ENCODE results near the gene ARRDC1. TPM values are rescaled to one million over a fixed set of nuclear protein-coding genes. Genes with fewer than 3 reads are reported as not detected.

Gene ARRDC1
- total and polyA plus RNA-seq, 3 experiments from 2014 or later = 30.8 to 54.4 (median 35.2) TPM

DNA sequence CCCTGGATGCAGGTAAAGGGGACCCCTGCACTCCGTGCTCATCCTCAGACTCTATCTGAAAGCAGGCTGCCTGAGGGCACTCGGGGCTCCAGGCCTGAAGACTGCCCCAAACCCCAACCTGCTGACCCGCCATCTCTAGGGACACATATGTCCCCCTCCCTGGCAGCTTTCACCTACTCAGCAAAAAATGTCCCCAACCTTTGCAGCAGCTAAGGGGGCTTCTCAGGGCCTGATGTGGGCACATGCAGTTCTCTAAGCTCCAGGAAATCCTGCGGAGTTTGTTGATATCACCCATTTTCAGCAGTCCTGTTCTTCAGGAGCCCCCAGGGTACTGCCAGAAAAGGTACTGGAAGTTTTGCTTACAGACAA lies 24.5 kb upstream of the ARRDC1 start:
- peaks cover 19 to 26% (median 22%) of the 10 kb centered on the region in 3 donors for H3K4me1 Mint-ChIP-seq
- Histone ChIP-seq H3K27me3 (ENCODE audit: insufficient read depth, low read length, poor library complexity, severe bottlenecking) (no peaks in the 10 kb centered on the region), H3K9me3 (ENCODE audit: low read length) (no peaks in the 10 kb centered on the region), H3K36me3 (ENCODE audit: insufficient read depth, low read length) (peaks cover 4% of the 10 kb centered on the region), H3K27ac (ENCODE audit: low read depth, low read length) (no peak overlapping the region), H3K4me3 (ENCODE audit: low read length) (no peak overlapping the region), H3K4me1 (ENCODE audit: insufficient read depth, low read length) (peaks cover 23% of the 10 kb centered on the region)
- no peak overlapping the region for H3K27ac Mint-ChIP-seq
- peaks cover 0 to 45% (median under 1%) of the 10 kb centered on the region in 3 donors for H3K36me3 Mint-ChIP-seq
- H3K27me3 Mint-ChIP-seq = peaks cover 0 to 3% of the 10 kb centered on the region in 2 donors
- no peak for DNase-seq
- no peak overlapping the region for H3K4me3 Mint-ChIP-seq
- POLR2A ChIA-PET = no interaction called here
- CTCF ChIA-PET = interaction anchor here (1.0 kb wide), 1 partner anchor 20 kb away, joined by 3 read pairs; no protein-coding TSS in a partner anchor
- H3K9me3 Mint-ChIP-seq = no peaks in the 10 kb centered on the region

DNA sequence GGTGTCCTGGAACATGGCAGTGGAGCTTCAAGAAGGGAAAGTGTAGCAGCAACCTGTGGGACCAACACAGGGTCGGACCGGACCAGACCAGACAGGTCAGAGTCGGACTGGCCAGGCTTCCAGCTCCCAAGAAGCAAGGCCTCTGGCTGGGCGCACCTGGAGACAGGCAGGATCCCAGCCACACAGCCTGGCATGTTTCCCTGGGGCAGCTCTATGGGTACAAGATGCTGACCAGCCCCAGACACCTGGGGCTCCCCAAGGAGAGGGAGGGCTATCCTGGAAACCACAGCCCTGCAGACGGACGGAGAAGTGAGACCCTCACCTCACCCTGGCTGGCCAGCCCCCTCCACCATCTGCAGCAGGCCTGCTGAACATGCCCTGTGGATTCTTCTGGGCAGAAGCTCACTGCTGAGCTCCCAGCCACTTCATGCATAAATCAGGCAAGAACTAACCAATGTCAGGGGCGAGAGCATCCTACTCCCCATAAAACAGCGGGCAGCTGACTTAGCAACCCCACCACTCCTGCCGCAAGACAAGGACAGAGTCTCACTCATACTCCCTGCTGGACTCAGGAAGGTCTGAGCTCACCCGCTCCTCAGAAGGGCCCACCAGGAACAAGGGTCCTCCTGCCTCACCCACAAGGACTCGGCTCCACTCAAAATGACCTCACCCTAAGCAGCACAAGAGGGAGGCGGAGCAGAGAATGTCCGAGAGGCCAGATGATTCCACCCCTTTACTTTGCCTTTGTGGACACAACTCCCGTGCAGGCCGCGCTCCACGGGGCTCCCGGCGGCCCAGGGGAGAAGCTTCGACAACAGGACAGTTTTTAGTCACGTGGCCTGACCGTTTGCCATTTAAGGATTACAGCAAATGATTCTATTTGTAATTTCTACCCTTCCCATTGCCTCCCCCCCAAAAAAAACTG lies 23.9 kb upstream of the ARRDC1 start:
- POLR2A ChIA-PET = no interaction called here
- peaks cover 16% of the 10 kb centered on the region for H3K4me1 ChIP-seq (ENCODE audit: insufficient read depth, low read length)

DNA sequence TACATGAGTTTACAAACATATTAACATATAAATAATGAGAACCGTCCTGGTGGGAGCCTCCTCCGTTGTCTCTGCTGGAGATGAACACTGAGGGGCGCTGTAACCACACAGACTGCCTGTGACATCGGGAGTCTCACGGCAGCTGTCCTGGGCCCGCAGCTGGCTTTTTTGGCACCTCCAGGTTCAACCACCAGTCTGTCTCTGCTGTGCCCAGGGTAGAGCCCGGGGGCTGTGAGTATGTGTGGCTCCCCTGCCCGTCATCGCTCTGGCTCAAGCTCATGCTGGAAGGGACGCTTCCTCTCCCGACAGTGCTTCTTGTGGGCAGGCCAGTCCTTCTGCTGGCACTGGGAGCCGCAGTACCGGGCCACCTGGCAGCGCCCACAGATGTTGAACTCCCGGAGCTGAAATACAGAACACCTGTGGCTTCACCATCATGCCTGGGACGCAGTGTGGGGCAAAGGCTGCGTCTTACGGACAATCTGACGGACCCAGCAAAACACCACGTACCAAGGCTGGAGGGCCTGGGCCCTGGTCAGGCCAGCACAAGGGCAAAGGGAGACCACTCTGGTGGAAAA lies 23.1 kb upstream of the ARRDC1 start:
- H3K27me3 ChIP-seq (ENCODE audit: insufficient read depth, low read length, poor library complexity, severe bottlenecking) = no peaks in the 10 kb centered on the region
- H3K4me1 ChIP-seq (ENCODE audit: insufficient read depth, low read length) = peaks cover 9% of the 10 kb centered on the region
- no peak overlapping the region for H3K27ac ChIP-seq (ENCODE audit: low read depth, low read length)
- H3K36me3 Mint-ChIP-seq = peaks cover 0 to 51% (median 4%) of the 10 kb centered on the region in 3 donors
- peaks cover 0 to 3% of the 10 kb centered on the region in 2 donors for H3K27me3 Mint-ChIP-seq
- H3K36me3 ChIP-seq (ENCODE audit: insufficient read depth, low read length) = peaks cover 9% of the 10 kb centered on the region
- no peaks in the 10 kb centered on the region for H3K9me3 Mint-ChIP-seq
- H3K4me1 Mint-ChIP-seq = peaks cover 10 to 12% (median 11%) of the 10 kb centered on the region in 3 donors
- no peaks in the 10 kb centered on the region for H3K9me3 ChIP-seq (ENCODE audit: low read length)
- H3K27ac Mint-ChIP-seq = no peak overlapping the region
- no peak overlapping the region for H3K4me3 ChIP-seq (ENCODE audit: low read length)
- no peak for DNase-seq
- ChIA-PET CTCF (no interaction called here), POLR2A (no interaction called here)
- H3K4me3 Mint-ChIP-seq = peak overlapping the region in 1 of 7 donors; percentile 30

More for the DNA sequence above, 23.9 kb upstream of the ARRDC1 start:
- Mint-ChIP-seq H3K27ac (peak overlapping the region in 3 of 8 donors; percentile 26 to 65 (median 35)), H3K36me3 (peaks cover 0 to 46% (median 4%) of the 10 kb centered on the region in 3 donors), H3K4me3 (peak overlapping the region in 2 of 7 donors; percentile 30 to 68), H3K9me3 (no peaks in the 10 kb centered on the region), H3K4me1 (peaks cover 15 to 19% (median 16%) of the 10 kb centered on the region in 3 donors), H3K27me3 (peaks cover 0 to 3% of the 10 kb centered on the region in 2 donors)
- Histone ChIP-seq H3K27ac (ENCODE audit: low read depth, low read length) (no peak overlapping the region), H3K36me3 (ENCODE audit: insufficient read depth, low read length) (peaks cover 2% of the 10 kb centered on the region), H3K27me3 (ENCODE audit: insufficient read depth, low read length, poor library complexity, severe bottlenecking) (no peaks in the 10 kb centered on the region), H3K9me3 (ENCODE audit: low read length) (no peaks in the 10 kb centered on the region), H3K4me3 (ENCODE audit: low read length) (no peak overlapping the region)
- DNase-seq = no peak
- CTCF ChIA-PET = no interaction called here

DNA sequence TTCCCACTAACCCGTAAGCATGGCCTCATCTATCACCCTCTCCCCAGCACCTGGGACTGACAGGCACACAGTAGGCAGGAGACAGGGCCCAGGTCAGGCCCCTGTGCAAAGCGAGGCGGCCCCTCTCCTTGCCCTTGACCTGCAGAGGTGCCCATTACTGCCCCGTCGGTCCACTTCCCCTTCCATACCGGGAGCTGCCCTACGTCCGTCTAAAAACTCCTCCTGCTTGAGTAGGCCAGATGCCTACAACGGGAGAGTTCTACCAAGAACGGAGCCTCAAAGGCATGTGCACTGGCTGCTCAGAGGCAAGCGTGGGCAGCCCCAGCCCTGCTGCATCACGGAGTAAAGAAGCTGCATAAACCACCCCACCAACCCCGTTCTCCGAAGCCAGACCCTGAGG lies 22.1 kb upstream of the ARRDC1 start:
- no peaks in the 10 kb centered on the region for H3K4me1 ChIP-seq (ENCODE audit: insufficient read depth, low read length)
- DNase-seq = no peak
- Mint-ChIP-seq H3K4me1 (peaks cover 7 to 12% (median 10%) of the 10 kb centered on the region in 3 donors), H3K27ac (no peak overlapping the region), H3K27me3 (peaks cover 0 to 3% of the 10 kb centered on the region in 2 donors), H3K4me3 (peak overlapping the region in 1 of 7 donors; percentile 74), H3K9me3 (no peaks in the 10 kb centered on the region), H3K36me3 (peaks cover 4 to 61% (median 4%) of the 10 kb centered on the region in 3 donors)
- H3K36me3 ChIP-seq (ENCODE audit: insufficient read depth, low read length) = peaks cover 17% of the 10 kb centered on the region
- H3K9me3 ChIP-seq (ENCODE audit: low read length) = no peaks in the 10 kb centered on the region
- H3K27ac ChIP-seq (ENCODE audit: low read depth, low read length) = no peak overlapping the region
- H3K27me3 ChIP-seq (ENCODE audit: insufficient read depth, low read length, poor library complexity, severe bottlenecking) = no peaks in the 10 kb centered on the region
- POLR2A ChIA-PET = no interaction called here
- CTCF ChIA-PET = no interaction called here
- H3K4me3 ChIP-seq (ENCODE audit: low read length) = no peak overlapping the region

DNA sequence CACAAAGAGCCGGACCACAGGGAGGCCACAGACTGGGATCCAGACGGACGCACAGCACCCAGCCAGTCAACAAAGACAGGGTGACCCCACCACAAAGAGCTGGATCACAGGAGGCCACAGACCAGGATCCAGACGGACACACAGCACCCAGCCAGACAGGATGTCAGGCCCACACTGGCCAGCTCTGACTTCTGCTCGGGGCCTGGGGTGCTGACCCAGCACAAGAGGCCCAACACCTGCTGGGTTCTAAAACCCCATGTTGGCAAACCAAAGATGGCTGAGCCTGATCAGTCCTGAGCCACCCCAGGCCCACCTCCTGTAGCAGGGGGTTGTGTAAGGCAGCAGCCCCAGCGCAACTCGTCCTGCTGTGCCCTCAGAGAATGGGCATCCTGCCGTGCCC lies 21.5 kb upstream of the ARRDC1 start:
- Histone ChIP-seq H3K4me1 (ENCODE audit: insufficient read depth, low read length) (peaks cover 3% of the 10 kb centered on the region), H3K36me3 (ENCODE audit: insufficient read depth, low read length) (peaks cover 17% of the 10 kb centered on the region), H3K4me3 (ENCODE audit: low read length) (no peak overlapping the region), H3K27ac (ENCODE audit: low read depth, low read length) (no peak overlapping the region), H3K9me3 (ENCODE audit: low read length) (no peaks in the 10 kb centered on the region), H3K27me3 (ENCODE audit: insufficient read depth, low read length, poor library complexity, severe bottlenecking) (no peaks in the 10 kb centered on the region)
- ChIA-PET CTCF (no interaction called here), POLR2A (no interaction called here)
- Mint-ChIP-seq H3K4me1 (peaks cover 7 to 16% (median 8%) of the 10 kb centered on the region in 3 donors), H3K27me3 (peaks cover 0 to 3% of the 10 kb centered on the region in 2 donors), H3K4me3 (peak overlapping the region in 1 of 7 donors; percentile 74), H3K36me3 (peaks cover 4 to 64% (median 4%) of the 10 kb centered on the region in 3 donors), H3K27ac (no peak overlapping the region), H3K9me3 (no peaks in the 10 kb centered on the region)
- no peak for DNase-seq

DNA sequence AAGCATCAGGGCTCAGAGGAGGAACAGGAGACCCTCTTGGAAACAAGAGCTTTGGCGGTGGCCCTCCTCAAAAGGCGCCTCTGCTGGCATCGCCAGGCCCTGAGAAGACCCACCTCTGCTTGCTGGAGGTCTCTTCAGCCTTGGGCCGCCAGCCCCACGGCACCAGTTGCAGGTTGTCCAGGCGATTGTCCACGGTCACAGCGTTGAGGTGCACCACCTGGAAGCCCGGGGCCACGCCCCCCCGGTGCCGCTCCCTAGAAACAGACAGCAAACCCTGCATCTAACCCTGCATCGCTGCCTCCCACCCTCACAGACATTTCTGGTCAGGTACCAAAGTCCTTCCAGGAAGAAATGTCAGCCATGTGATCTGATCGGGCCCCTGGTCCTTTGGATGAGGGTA lies 18.6 kb upstream of the ARRDC1 start:
- no peak for DNase-seq
- peaks cover 15% of the 10 kb centered on the region for H3K4me1 ChIP-seq (ENCODE audit: insufficient read depth, low read length)
- Mint-ChIP-seq H3K36me3 (peaks cover 4 to 61% (median 4%) of the 10 kb centered on the region in 3 donors), H3K4me3 (no peak overlapping the region), H3K9me3 (no peaks in the 10 kb centered on the region), H3K27me3 (peaks cover 0 to 3% of the 10 kb centered on the region in 2 donors), H3K27ac (peak overlapping the region in 1 of 8 donors; percentile 67), H3K4me1 (peaks cover 11 to 22% (median 11%) of the 10 kb centered on the region in 3 donors)
- CTCF ChIA-PET = interaction anchor here (1.0 kb wide), 1 partner anchor 8 kb away, joined by 7 read pairs; the partner anchor contains the start of gene DPH7
- H3K27me3 ChIP-seq (ENCODE audit: insufficient read depth, low read length, poor library complexity, severe bottlenecking) = no peaks in the 10 kb centered on the region
- no peak overlapping the region for H3K4me3 ChIP-seq (ENCODE audit: low read length)
- H3K27ac ChIP-seq (ENCODE audit: low read depth, low read length) = no peak overlapping the region
- no peaks in the 10 kb centered on the region for H3K9me3 ChIP-seq (ENCODE audit: low read length)
- POLR2A ChIA-PET = no interaction called here
- H3K36me3 ChIP-seq (ENCODE audit: insufficient read depth, low read length) = peaks cover 17% of the 10 kb centered on the region

DNA sequence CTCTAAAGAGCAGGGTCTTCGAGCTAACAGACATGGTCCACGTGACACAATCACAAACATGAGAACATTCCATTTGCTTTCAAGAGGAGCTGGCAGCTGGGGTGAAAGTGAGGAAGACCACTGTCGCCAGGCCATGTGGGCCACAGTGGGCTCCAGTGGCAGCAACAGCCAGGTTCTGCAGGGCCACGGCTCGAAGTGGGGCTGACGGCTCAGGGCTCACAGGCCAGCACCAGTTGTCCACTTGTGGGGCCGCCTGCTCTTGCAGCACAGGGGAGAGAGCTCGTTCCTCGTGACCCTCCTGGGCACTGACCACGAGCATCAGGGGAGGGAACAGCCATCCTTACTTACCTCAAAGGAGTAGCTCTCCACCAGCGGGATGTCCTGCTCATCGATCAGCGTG lies 17.2 kb upstream of the ARRDC1 start:
- H3K27me3 ChIP-seq (ENCODE audit: insufficient read depth, low read length, poor library complexity, severe bottlenecking) = no peaks in the 10 kb centered on the region
- Mint-ChIP-seq H3K4me3 (peak overlapping the region; percentile 54 to 91 (median 82)), H3K4me1 (peaks cover 11 to 22% (median 11%) of the 10 kb centered on the region in 3 donors), H3K27ac (peak overlapping the region in 1 of 8 donors; percentile 67), H3K9me3 (no peaks in the 10 kb centered on the region), H3K36me3 (peaks cover 4 to 47% (median 4%) of the 10 kb centered on the region in 3 donors), H3K27me3 (peaks cover 0 to 1% of the 10 kb centered on the region in 2 donors)
- no peaks in the 10 kb centered on the region for H3K9me3 ChIP-seq (ENCODE audit: low read length)
- CTCF ChIA-PET = interaction anchor here (1.5 kb wide), 1 partner anchor 9 kb away, joined by 10 read pairs; the partner anchor contains the start of gene DPH7
- DNase-seq = no peak
- POLR2A ChIA-PET = interaction anchor here (1.8 kb wide), 1 partner anchor 30 kb away, joined by 4 read pairs; the partner anchor contains the start of gene EHMT1
- peaks cover 17% of the 10 kb centered on the region for H3K36me3 ChIP-seq (ENCODE audit: insufficient read depth, low read length)
- no peak overlapping the region for H3K4me3 ChIP-seq (ENCODE audit: low read length)
- H3K27ac ChIP-seq (ENCODE audit: low read depth, low read length) = no peak overlapping the region
- H3K4me1 ChIP-seq (ENCODE audit: insufficient read depth, low read length) = peaks cover 15% of the 10 kb centered on the region

Data from CD8-positive, alpha-beta memory T cell (primary cell).